Upper lobe of left lung (tissue), 4 donors: ENCODE data around the gene ANGPTL4.
"Not testable (repeated sequence)": the region's sequence is repeated elsewhere in the genome, so short reads cannot be mapped to it uniquely, and the experiment has no call there.

Source experiments
- POLR2A ChIP-seq, 4 donors: fragments of 450-650 bp; IDR thresholded peaks; one replicate each; pipeline ENCODE4 v1.5.1; 2016 to 2017; ENCODE audit warnings: antibody characterized with exemption in 4 of 4, mild to moderate bottlenecking in 2 of 4
- TF ChIP-seq, protein P1 (sequence below), 6 experiments: fragments of 450-650 bp in 4 of 6; fragments of 200-600 bp in 2 of 6; sonication (generic) in 2 of 6; IDR thresholded peaks; one replicate each; pipeline ENCODE4 v1.5.1; 2016 to 2019; ENCODE audit warnings: antibody characterized with exemption in 6 of 6

GRCh38 chr19:8314981-8315640 is 48.8 kb upstream of the ANGPTL4 start:
- TF ChIP-seq, protein P1, sequence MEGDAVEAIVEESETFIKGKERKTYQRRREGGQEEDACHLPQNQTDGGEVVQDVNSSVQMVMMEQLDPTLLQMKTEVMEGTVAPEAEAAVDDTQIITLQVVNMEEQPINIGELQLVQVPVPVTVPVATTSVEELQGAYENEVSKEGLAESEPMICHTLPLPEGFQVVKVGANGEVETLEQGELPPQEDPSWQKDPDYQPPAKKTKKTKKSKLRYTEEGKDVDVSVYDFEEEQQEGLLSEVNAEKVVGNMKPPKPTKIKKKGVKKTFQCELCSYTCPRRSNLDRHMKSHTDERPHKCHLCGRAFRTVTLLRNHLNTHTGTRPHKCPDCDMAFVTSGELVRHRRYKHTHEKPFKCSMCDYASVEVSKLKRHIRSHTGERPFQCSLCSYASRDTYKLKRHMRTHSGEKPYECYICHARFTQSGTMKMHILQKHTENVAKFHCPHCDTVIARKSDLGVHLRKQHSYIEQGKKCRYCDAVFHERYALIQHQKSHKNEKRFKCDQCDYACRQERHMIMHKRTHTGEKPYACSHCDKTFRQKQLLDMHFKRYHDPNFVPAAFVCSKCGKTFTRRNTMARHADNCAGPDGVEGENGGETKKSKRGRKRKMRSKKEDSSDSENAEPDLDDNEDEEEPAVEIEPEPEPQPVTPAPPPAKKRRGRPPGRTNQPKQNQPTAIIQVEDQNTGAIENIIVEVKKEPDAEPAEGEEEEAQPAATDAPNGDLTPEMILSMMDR (IDR thresholded peaks at IDR 0.05): not testable (repeated sequence)
- not testable (repeated sequence) for TF ChIP-seq POLR2A (IDR thresholded peaks at IDR 0.05)
